GM21381 (cell line): Measurements from ENCODE around the gene CCSER1.
"Not testable (repeated sequence)": the region's sequence is repeated elsewhere in the genome, so short reads cannot be mapped to it uniquely, and the experiment has no call there.

Experiments
- ATAC-seq: cut with Tn5 transposase; IDR thresholded peaks from one replicate; pipeline ENCODE4 v1.9.1; 2021; ENCODE audit warnings: mild to moderate bottlenecking, moderate library complexity; ENCODE audit not compliant: unreplicated experiment

The CCSER1 gene

GRCh38 chr4:91447168-91447567 lies 1320.0 kb downstream of the CCSER1 start:
- no peak for ATAC-seq

- ATAC-seq, result no peak
These were observed 1321.6 kb downstream of the CCSER1 start for GRCh38 chr4:91448668-91449330.

- no peak for ATAC-seq
These were observed 1326.9 kb downstream of the CCSER1 start for GRCh38 chr4:91454111-91454510.

- ATAC-seq, result not testable (repeated sequence)
These were observed 1335.4 kb downstream of the CCSER1 start for GRCh38 chr4:91462566-91462965.

- no peak for ATAC-seq
These were observed 1343.5 kb downstream of the CCSER1 start for GRCh38 chr4:91470671-91471070.

- ATAC-seq, result no peak
These were observed 1344.1 kb downstream of the CCSER1 start for GRCh38 chr4:91471280-91471679.

- no peak for ATAC-seq
These were observed 1344.9 kb downstream of the CCSER1 start for GRCh38 chr4:91472046-91472445.

- ATAC-seq, result no peak
These were observed 1358.2 kb downstream of the CCSER1 start for GRCh38 chr4:91485415-91485814.

GRCh38 chr4:91488946-91489345 lies 1361.8 kb downstream of the CCSER1 start:
- ATAC-seq, result no peak

GRCh38 chr4:91497892-91498291 lies 1370.7 kb downstream of the CCSER1 start:
- no peak for ATAC-seq

- no peak for ATAC-seq
These were observed 1375.2 kb downstream of the CCSER1 start for GRCh38 chr4:91502365-91502764.

- ATAC-seq, result no peak
These were observed 1386.1 kb downstream of the CCSER1 start for GRCh38 chr4:91513326-91513725.

- ATAC-seq, result no peak
These were observed 1392.0 kb downstream of the CCSER1 start for GRCh38 chr4:91519155-91519554.

GRCh38 chr4:91525621-91526020 lies 1398.4 kb downstream of the CCSER1 start:
- no peak for ATAC-seq

GRCh38 chr4:91527056-91527455 lies 1399.9 kb downstream of the CCSER1 start:
- ATAC-seq, result no peak

- no peak for ATAC-seq
These were observed 1440.4 kb downstream of the CCSER1 start for GRCh38 chr4:91567594-91567993.

GRCh38 chr4:91577864-91578263 lies 1450.7 kb downstream of the CCSER1 start:
- ATAC-seq, result no peak

GRCh38 chr4:91590260-91590659 lies 1463.1 kb downstream of the CCSER1 start:
- ATAC-seq, result no peak

GRCh38 chr4:91592125-91592524 lies 1464.9 kb downstream of the CCSER1 start:
- no peak for ATAC-seq

GRCh38 chr4:91596718-91597117 lies 1469.5 kb downstream of the CCSER1 start:
- ATAC-seq, result no peak

GRCh38 chr4:91598696-91599095 lies 1471.5 kb downstream of the CCSER1 start:
- ATAC-seq, result no peak

GRCh38 chr4:91600301-91600700 lies 1473.1 kb downstream of the CCSER1 start:
- ATAC-seq, result no peak

- no peak for ATAC-seq
These were observed 1474.2 kb downstream of the CCSER1 start for GRCh38 chr4:91601401-91601800.
